Nephron (organoid): ENCODE results near the gene PSME3.

ENCODE experiments used
- H3K27ac Mint-ChIP-seq, 3 experiments: 2 replicates each; pipeline ENCODE4 v1.8.0; 2020; ENCODE audit warnings: mixed read lengths in 3 of 3, mild to moderate bottlenecking in 2 of 3, moderate library complexity in 1 of 3
- H3K27me3 Mint-ChIP-seq: 2 replicates; pipeline ENCODE4 v1.8.0; 2021; ENCODE audit warnings: low read depth, mild to moderate bottlenecking, moderate library complexity, mixed read lengths
- H3K36me3 Mint-ChIP-seq: 2 replicates; pipeline ENCODE4 v1.8.0; 2020; ENCODE audit warnings: low read depth, mixed read lengths
- H3K4me1 Mint-ChIP-seq: 2 replicates; pipeline ENCODE4 v1.8.0; 2020; ENCODE audit warnings: mixed read lengths
- H3K4me3 Mint-ChIP-seq, 3 experiments: 2 replicates each; pipeline ENCODE4 v1.8.0; 2020; ENCODE audit warnings: mild to moderate bottlenecking in 3 of 3, mixed read lengths in 3 of 3, moderate library complexity in 2 of 3
- H3K9me3 Mint-ChIP-seq: 2 replicates; pipeline ENCODE4 v1.8.0; 2020; ENCODE audit warnings: mixed read lengths
- TF ChIP-seq, protein P1 (sequence below), 3 experiments: fragments of 200-600 bp; sonication (generic); IDR thresholded peaks; one replicate each; pipeline ENCODE4 v1.5.0; 2021; ENCODE audit warnings: antibody characterized with exemption in 3 of 3; ENCODE audit not compliant: unreplicated experiment in 3 of 3

PSME3 gene

DNA sequence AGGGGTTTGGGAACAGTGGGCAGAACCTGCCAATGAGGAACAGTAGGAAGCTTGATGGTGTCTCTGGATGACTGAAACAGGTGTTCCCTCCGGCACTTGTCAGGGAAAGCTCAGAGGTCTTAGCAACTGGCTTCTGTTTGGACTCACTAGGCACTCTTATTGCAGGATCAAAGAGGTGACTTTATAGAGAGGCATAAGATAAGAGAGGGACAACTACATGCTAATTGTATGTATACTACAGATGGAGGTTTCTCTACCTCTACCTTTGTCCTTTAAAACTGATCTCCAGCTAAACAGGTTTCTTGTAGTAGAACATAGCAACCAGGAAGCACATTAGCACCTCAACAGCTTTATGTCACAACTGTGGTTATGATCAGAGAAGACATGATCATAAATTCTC is 26.9 kb upstream of the PSME3 start:
- H3K36me3 Mint-ChIP-seq = peaks cover 10% of the 10 kb centered on the region
- H3K27me3 Mint-ChIP-seq = peaks cover 6% of the 10 kb centered on the region
- no peaks in the 10 kb centered on the region for H3K9me3 Mint-ChIP-seq
- H3K27ac Mint-ChIP-seq = no peak overlapping the region
- H3K4me3 Mint-ChIP-seq = no peak overlapping the region
- TF ChIP-seq, protein P1, sequence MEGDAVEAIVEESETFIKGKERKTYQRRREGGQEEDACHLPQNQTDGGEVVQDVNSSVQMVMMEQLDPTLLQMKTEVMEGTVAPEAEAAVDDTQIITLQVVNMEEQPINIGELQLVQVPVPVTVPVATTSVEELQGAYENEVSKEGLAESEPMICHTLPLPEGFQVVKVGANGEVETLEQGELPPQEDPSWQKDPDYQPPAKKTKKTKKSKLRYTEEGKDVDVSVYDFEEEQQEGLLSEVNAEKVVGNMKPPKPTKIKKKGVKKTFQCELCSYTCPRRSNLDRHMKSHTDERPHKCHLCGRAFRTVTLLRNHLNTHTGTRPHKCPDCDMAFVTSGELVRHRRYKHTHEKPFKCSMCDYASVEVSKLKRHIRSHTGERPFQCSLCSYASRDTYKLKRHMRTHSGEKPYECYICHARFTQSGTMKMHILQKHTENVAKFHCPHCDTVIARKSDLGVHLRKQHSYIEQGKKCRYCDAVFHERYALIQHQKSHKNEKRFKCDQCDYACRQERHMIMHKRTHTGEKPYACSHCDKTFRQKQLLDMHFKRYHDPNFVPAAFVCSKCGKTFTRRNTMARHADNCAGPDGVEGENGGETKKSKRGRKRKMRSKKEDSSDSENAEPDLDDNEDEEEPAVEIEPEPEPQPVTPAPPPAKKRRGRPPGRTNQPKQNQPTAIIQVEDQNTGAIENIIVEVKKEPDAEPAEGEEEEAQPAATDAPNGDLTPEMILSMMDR (IDR thresholded peaks at IDR 0.05; ENCODE audit: unreplicated experiment in 3 of 3) = no peak
- H3K4me1 Mint-ChIP-seq = peaks cover 9% of the 10 kb centered on the region

DNA sequence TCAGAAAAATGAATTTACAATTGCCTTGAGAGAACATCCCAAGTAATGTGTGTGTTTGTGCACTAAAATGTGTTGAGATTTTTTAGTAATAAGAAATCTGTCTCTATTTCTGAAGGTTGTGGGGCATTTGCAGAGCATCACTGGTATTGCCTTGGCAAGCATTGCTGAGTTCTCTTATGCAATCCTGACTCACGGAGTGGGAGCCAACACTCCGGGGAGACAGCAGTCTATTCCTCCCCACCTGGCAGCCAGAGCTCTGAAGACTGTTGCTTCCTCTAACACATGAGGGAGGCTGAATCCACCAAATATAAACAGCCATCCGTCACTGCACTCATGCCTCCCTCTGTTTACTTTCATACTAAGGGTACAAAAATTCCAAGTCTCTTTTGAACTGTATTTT is 23.9 kb upstream of the PSME3 start:
- TF ChIP-seq, protein P1 (IDR thresholded peaks at IDR 0.05; ENCODE audit: unreplicated experiment in 3 of 3) = no peak
- Mint-ChIP-seq H3K27ac (no peak overlapping the region), H3K9me3 (no peaks in the 10 kb centered on the region), H3K36me3 (peaks cover 25% of the 10 kb centered on the region), H3K27me3 (peaks cover 6% of the 10 kb centered on the region), H3K4me1 (no peaks in the 10 kb centered on the region), H3K4me3 (no peak overlapping the region)

- no peaks in the 10 kb centered on the region for H3K9me3 Mint-ChIP-seq
- H3K27me3 Mint-ChIP-seq = no peaks in the 10 kb centered on the region
- TF ChIP-seq, protein P1 (IDR thresholded peaks at IDR 0.05; ENCODE audit: unreplicated experiment in 3 of 3) = no peak
- no peaks in the 10 kb centered on the region for H3K4me1 Mint-ChIP-seq
- no peak overlapping the region for H3K4me3 Mint-ChIP-seq
- peak overlapping the region in 1 of 3 experiments; percentile 33 for H3K27ac Mint-ChIP-seq
- peaks cover 64% of the 10 kb centered on the region for H3K36me3 Mint-ChIP-seq
Observed at GRCh38 chr17:42814633-42815399, 18.4 kb upstream of the PSME3 start.

DNA sequence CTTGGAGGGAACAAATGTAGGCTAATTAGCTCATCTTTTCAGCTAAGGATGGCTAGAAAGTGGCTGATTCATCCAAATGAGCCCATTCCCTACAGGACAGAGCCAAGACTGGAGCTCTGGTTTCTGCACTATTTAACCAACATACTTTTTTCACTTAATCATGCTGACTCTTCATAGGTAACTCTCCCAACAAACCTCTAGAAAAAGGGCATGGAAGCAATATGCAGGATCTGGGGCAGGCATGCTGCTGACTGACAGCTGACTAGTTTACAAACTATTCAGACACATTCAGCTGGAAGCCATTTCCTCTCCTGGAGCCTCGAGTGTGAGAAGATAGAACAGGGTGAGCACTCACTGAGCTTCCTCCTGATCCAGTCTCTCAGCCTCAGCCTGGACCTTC is 15.3 kb upstream of the PSME3 start:
- H3K4me1 Mint-ChIP-seq = peaks cover 4% of the 10 kb centered on the region
- no peaks in the 10 kb centered on the region for H3K27me3 Mint-ChIP-seq
- no peak overlapping the region for H3K4me3 Mint-ChIP-seq
- H3K9me3 Mint-ChIP-seq = no peaks in the 10 kb centered on the region
- peaks cover 61% of the 10 kb centered on the region for H3K36me3 Mint-ChIP-seq
- TF ChIP-seq, protein P1 (IDR thresholded peaks at IDR 0.05; ENCODE audit: unreplicated experiment in 3 of 3) = no peak
- H3K27ac Mint-ChIP-seq = no peak overlapping the region

DNA sequence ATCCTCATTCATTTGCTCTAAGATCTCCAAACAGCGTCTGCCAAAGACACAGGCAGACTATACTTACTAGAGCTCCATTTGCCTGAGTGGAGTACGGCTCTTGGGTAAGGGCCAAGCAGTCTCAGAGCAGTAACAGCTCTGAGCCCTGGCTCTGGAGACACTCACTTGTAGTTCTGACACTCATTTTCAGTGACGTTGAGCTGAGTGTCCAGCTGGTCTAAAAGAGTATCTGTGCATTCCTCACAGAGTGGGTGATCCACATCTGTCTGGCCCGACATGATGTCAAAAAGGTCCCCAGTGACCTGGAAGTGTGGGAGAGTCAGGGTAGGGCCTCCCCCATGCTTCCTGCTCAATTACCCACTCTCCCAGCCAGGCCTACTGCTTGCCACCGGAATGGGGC is 14.8 kb upstream of the PSME3 start:
- H3K27me3 Mint-ChIP-seq = no peaks in the 10 kb centered on the region
- peaks cover 61% of the 10 kb centered on the region for H3K36me3 Mint-ChIP-seq
- H3K4me3 Mint-ChIP-seq = no peak overlapping the region
- TF ChIP-seq, protein P1 (IDR thresholded peaks at IDR 0.05; ENCODE audit: unreplicated experiment in 3 of 3) = no peak
- no peak overlapping the region for H3K27ac Mint-ChIP-seq
- peaks cover 4% of the 10 kb centered on the region for H3K4me1 Mint-ChIP-seq
- H3K9me3 Mint-ChIP-seq = no peaks in the 10 kb centered on the region

GRCh38 chr17:42819939-42820535 is 13.2 kb upstream of the PSME3 start:
- TF ChIP-seq, protein P1 (IDR thresholded peaks at IDR 0.05; ENCODE audit: unreplicated experiment in 3 of 3) = peak; percentile 58 to 70 (median 65)
- H3K4me3 Mint-ChIP-seq = peak overlapping the region; percentile 12 to 64 (median 35)

More at GRCh38 chr17:42819939-42820535, 13.2 kb upstream of the PSME3 start:
- no peaks in the 10 kb centered on the region for H3K9me3 Mint-ChIP-seq
- H3K36me3 Mint-ChIP-seq = peaks cover 46% of the 10 kb centered on the region
- H3K27ac Mint-ChIP-seq = no peak overlapping the region
- H3K4me1 Mint-ChIP-seq = peaks cover 14% of the 10 kb centered on the region
- peaks cover 3% of the 10 kb centered on the region for H3K27me3 Mint-ChIP-seq
